Stimulated activated CD8-positive, alpha-beta memory T cell treated with anti-CD3 and anti-CD28 coated beads, Interleukin-15, amount 100 ng/mL, for 48 hours (primary cell): ENCODE results near the gene FAM83C.

Source experiments
- DNase-seq, 2 donors: peaks; one replicate each; pipeline ENCODE4 v3.0.0-alpha.2; 2020; ENCODE audit warnings: low read depth in 2 of 2

FAM83C gene

DNA sequence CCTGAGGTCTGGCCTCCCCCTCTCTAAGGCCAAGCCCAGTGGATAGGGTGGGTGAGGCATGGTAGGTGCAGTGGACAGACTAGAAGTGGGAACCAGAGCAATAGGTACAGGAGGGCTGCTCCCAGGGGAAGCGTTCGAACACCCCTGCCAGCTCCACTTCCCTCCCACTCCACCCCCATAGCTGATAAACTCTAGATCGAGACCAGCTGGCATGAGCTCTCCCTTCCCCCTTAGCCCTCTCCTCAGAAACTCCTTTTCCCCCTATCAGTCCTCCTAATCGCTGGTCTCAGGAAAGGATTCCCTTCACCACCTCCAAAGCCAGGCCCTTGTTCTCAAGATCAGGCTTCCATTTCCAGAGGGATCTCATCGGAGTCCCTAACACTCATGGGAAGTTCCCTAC, 6.0 kb upstream of the FAM83C start:
- DNase-seq, result no peak

- no peak for DNase-seq
These were observed 5.5 kb upstream of the FAM83C start for GRCh38 chr20:35297740-35298139.

DNA sequence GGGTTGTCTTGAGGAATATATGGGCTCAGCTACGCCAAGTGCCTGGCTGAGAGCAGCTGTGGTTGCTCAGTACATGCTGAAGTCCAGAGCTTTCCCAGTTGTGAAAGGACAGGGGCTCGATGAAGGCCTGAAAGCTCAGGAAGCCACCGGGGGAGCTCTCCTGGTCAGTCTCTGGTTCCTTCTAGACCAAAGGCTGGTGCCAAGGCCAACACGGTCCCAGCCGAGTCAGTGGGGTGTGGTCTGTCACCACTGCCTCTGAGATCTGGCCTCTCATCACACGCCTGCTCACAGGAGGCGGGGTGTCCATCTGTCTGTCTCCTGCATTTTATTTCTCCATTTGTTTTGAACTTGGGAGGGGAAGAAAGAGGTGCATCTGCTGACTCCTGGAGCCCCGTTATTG, 4.9 kb upstream of the FAM83C start:
- no peak for DNase-seq

DNA sequence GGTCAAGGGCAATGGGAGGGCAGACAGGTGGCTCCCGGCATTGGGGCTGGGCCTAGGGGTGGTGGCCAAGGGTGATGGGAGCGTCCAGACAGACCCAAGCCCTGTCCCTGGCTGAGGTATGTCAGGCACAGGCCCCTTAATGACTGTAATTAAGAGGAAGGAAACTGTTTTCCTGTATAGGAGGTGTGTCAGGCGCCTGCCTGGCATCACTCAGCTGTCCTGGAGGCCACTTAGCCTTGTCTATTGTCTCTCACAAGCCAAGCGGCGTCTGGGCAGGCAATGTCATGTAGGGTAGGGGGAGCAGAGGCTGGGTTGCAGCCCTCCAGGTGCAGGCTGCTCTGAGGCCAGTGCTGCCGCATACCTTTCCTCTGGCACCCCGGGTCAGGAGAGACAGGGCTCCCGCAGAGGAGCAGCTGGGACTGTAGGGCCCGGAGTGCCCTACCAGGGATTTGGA, 3.9 kb upstream of the FAM83C start:
- DNase-seq, result no peak

DNA sequence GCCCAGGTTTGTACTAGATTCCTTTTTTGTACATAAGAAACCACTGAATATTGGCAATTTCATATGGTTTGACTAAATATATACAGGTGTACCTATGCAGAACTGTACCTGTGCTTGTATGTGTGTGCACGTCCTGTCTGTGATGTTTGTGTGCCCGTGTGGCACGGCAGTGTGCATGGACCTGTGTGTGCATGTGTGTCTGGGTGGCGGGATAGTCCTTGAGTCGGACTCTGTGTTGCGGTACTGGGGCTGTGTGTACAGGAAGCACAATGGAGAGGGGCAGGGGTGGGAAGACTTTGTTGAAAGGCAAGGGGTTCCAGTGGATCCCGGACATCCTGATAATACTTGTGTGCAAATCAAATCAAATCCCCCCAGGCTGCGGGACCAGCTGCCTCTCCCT, 3.4 kb upstream of the FAM83C start:
- no peak for DNase-seq

DNA sequence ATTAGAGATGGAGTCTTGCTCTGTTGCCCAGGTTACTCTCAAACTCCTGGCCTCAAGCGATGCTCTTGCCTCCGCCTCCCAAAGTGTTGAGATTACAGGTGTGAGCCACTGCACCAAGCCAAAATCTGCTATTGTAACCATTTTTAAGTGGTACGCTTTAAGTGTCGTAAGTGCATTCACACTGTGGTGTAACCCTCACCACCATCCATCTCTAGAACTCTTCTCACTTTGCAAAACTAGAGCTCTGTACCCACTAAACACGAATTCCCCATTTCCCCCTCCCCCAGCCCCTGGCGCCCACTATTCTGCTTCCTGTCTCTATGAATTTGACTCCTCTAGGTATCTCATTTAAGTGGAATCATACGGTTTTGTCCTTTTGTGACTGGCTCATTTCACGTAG, 2.8 kb upstream of the FAM83C start:
- no peak for DNase-seq

GRCh38 chr20:35294293-35294685, 2.1 kb upstream of the FAM83C start:
- DNase-seq, result no peak

DNA sequence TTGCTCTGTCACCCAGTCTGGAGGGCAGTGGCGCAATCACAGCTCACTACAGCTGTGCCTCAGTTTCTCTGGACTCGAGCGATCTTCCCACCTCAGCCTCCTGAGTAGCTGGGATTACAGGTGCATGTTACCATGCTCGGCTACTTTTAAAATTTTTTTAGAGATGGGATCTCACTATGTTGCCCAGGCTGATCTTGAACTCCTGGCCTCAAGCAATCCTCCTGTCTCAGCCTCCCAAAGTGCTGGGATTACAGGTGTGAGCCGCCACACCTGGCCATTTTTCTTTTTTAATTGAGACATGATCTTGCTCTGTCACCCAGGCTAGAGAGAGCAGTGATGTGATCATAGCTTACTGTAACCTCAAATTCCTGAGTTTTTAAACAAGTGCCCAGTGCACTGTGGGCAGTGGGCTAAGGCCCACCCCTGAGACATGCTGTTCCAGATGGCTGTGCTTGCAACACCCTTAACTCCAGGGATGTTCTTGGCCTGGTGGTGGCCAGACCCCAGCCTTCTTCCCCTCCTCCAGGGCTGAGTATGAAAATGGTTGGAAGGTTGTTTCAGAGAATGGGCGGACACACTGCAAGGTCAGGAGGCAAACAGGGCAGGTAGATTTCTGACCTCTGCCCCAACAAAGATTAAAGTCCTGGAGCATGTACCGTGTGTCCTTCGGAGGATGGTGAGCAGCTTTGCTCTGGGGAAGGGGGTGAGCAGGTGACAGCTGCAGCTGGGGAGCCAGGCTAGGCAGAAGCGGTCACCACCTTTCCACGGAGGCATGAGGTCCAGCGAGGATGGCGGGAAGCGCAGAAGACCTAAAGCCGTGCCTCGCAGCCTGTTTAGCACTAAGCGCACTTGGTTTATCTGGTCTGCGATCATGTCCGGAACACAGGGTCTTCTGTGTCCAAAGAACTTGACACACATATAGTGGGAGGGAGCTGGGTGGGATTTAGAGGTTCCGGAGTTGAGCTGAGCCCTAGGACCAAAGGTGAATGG, 1.4 kb upstream of the FAM83C start:
- DNase-seq, result no peak

- DNase-seq, result no peak
These were observed 470 bp upstream of the FAM83C start for GRCh38 chr20:35292504-35293285.

DNA sequence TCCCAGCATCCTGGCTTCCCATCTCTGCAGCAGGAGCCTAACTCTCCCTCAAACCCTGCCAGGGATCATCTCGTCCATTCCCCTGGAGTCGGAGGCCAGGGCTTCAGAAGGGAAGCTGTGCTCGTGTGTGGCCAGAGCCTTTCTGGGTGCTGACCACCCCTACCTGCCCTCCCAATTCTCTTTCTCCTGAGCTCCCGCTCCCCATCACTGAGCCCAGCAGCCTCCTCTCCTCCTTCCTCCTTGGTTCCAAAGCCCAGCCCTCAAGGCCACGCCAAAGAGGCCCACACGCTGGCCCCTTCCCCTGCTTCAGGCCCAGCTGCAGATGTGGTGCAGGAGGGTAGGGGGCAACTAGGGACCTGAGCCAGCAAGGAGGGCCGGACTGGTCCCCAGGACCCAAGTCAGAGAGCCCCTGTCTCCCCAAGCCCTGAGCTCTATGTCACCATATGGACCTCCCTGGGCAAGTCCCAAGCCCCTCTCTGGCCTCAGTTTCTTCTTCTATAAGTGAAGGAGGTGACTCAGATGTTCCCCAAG, 1.3 kb downstream of the FAM83C start:
- DNase-seq, result no peak

DNA sequence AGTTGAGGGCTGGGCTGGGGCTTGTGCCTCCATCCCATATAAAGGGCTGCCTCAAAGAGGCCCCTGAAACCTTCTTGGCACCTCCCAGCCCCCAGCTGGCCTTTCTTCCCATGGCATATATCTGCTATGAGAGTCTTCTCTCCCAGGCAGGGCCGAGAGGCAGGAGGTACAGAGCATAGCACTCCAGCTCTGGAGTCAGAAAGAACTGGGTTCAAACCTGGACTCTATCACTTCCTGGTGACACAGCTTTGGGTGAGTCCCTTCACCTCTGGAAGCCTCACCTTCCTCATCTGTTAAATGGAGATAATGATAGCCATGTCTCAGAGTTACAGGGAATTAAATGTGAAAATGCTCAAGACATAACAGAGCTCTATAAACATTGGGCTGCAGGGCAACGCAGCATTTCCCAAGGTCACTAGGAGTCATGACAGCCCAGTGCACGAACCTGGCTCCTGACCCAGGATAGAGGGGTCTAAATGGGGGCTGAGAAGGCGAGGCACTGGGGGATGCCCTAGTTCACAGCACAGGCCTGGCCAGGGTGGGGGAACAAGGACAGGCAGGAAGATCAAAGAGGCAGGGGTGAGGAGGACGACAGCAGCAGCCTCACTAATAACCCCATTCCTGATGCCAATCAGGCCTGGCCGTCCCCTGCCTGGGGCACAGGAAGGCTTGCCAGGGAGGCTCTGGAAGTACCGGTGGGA, 1.9 kb downstream of the FAM83C start:
- no peak for DNase-seq

- no peak for DNase-seq
These were observed 3.7 kb downstream of the FAM83C start for GRCh38 chr20:35288325-35289060.

GRCh38 chr20:35287509-35288324, 4.5 kb downstream of the FAM83C start:
- no peak for DNase-seq

GRCh38 chr20:35286899-35287508, 5.2 kb downstream of the FAM83C start:
- no peak for DNase-seq

DNA sequence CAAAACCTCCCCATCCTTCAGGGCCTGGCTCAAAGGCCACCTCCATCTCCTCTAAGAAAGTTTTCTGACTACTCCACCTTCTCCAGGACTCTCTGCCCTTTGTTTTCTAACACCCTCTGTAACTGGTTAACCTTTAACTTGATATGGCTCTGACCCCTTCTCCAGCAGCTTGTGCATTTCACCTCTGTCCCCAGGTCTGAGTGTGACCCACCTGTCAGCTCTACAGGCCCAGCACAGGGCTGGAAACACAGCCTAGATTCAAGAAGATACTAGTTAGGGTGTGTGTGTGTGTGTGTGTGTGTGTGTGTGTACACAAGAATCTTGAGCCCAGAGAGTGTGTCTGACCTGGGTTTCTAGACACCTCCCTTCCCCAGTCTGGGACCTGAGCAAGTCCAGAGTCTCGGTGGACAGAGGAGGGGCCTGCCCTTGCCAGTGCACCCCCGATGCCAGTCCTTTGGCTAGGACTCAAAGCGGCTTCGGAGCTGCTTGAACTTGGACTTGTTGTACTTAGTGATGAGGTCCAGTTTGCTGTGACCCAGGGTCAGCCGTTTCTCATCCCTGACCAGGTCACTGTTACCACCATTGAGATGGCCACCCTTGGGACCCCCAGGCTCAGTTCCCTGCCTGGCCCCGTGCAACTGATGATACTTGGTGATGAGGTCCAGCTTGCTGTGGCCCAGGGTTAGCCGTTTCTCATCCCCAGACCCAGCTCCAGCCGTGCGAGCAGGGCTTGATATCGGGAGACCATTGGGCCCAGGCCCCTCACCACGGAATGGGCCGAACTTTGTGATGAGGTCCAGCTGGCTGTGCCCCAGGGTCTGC, 5.9 kb downstream of the FAM83C start:
- DNase-seq, result no peak

DNA sequence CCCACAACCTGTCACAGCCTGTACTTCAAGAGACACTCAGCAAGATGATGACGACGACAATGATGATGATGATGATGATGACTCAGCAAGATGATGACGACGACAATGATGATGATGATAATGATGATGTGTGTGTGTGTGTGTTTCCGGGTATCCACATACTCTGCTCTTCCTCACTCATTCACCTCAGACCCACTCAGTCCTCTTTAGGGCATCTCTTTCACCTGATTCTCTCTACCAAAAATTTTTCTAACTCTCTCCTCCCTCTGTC, 6.5 kb downstream of the FAM83C start:
- DNase-seq, result no peak

GRCh38 chr20:35284992-35285805, 7.0 kb downstream of the FAM83C start:
- no peak for DNase-seq

DNA sequence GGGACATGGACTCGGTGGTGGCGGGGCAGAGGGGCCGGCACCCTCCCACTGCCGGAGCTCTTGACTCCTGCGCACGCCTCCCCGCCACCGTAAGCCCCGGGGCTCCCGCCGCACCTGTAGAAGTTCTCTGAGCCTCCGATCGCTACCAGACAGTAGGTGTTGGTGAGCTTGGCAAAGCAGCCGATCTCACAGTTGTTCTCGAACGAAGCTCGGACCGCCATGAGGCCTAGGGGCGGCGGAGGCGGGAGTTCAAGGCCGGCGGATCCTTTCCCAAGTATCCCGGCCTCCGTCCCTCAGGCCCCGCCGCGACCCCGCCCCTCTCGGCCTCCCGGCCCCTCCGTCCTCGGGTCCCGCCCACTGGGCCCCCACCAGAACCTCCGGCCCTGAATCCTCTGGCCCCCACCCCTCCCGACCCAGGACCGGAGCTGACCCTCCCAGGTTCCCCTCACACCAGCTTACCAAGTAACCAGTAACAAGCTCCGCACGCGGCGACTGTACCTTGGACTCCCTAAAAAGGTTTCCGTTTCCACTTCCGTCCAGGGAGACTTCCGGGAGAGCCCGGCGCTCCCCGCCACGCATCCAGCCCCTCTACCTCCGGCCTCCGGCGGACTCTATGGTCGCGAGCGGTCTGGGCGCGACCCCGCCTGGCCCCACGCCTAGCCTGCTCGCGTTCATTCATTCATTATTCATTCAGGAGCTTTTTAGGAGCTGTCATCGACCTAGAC, 7.8 kb downstream of the FAM83C start, which contains the start of gene EIF6:
Gene EIF6, minus strand, starts transcription at position 506 of the 725 bp plus-strand sequence. Its CDS starts 285 bp downstream, at position 221.
- peak; percentile 76 to 79 for DNase-seq
